Esophagus squamous epithelium (tissue), 5 donors: ENCODE data around the gene ADSS2. TPM values are rescaled to one million over a fixed set of nuclear protein-coding genes. Genes with fewer than 3 reads are reported as not detected.

Experiments used
- DNase-seq: peaks from one replicate; lab custom pipeline; 2025; lab: John Stamatoyannopoulos, UW
- H3K27ac ChIP-seq, 4 donors: fragments of 200-600 bp; sonication (generic); one replicate each; pipeline ENCODE4 v1.5.1; 2016 to 2019; ENCODE audit warnings: mild to moderate bottlenecking in 1 of 4
- H3K27me3 ChIP-seq, 4 donors: fragments of 200-600 bp; sonication (generic); 1 replicate in 3 of 4; 2 replicates in 1 of 4; pipeline versions ENCODE4 v1.5.1 to v1.6.0; 2017 to 2021; ENCODE audit warnings: antibody characterized with exemption in 1 of 4
- H3K36me3 ChIP-seq, 3 donors: fragments of 200-600 bp; sonication (generic); one replicate each; pipeline ENCODE4 v1.5.1; 2016 to 2019
- H3K4me1 ChIP-seq, 3 donors: fragments of 200-600 bp; sonication (generic); one replicate each; pipeline ENCODE4 v1.5.1; 2017 to 2019
- H3K4me3 ChIP-seq, 4 donors: fragments of 200-600 bp; sonication (generic); 1 replicate in 3 of 4; 2 replicates in 1 of 4; pipeline ENCODE4 v1.5.1; 2016 to 2019; ENCODE audit warnings: mild to moderate bottlenecking in 2 of 4, moderate library complexity in 1 of 4
- H3K9me3 ChIP-seq, 3 donors: fragments of 200-600 bp; sonication (generic); one replicate each; pipeline ENCODE4 v1.5.1; 2016 to 2019
- CTCF ChIP-seq, 6 experiments: fragments of 450-650 bp in 4 of 6; fragments of 200-600 bp in 2 of 6; sonication (generic) in 2 of 6; IDR thresholded peaks; one replicate each; pipeline ENCODE4 v1.5.1; 2016 to 2019; ENCODE audit warnings: antibody characterized with exemption in 6 of 6, mild to moderate bottlenecking in 4 of 6, moderate library complexity in 4 of 6
- POLR2A ChIP-seq, 4 donors: fragments of 450-650 bp; IDR thresholded peaks; one replicate each; pipeline ENCODE4 v1.6.1; 2017; ENCODE audit warnings: antibody characterized with exemption in 4 of 4, mild to moderate bottlenecking in 4 of 4, moderate library complexity in 3 of 4
- WGBS, 2 donors: methylation state at CpG; one replicate each; pipeline ENCODE4 v1.1.5; 2018; 5-methylcytosine and 5-hydroxymethylcytosine counted together
- intact Hi-C: fragments of 100-400 bp; cut with DNase I; formaldehyde crosslinking; loops from one replicate; pipeline ENCODE4 v1.15.0; 2022
- total RNA-seq, 4 donors: library from RNA; depleted of rRNA; stranded (reverse); fragments of >200 nt; gene quantifications; one replicate each; pipeline ENCODE4 v1.1.0, GENCODE V29; 2016
- donor health status: DM: yes; HTN: yes; CAD: no.

Gene ADSS2
- total RNA-seq, 4 donors from 2014 or later = 22.1 to 59.5 (median 35.4) TPM

GRCh38 chr1:244449936-244450508 is 1.7 kb downstream of the ADSS2 start:
- Histone ChIP-seq H3K27me3 (no peaks in the 10 kb centered on the region), H3K4me1 (peaks cover 23 to 77% (median 28%) of the 10 kb centered on the region in 3 donors), H3K27ac (peak overlapping the region; percentile 89 to 97 (median 94)), H3K4me3 (peak overlapping the region; percentile 51 to 98 (median 82)), H3K36me3 (no peaks in the 10 kb centered on the region), H3K9me3 (no peaks in the 10 kb centered on the region)
- no peak for DNase-seq
- 47 to 77% methylated on average over 8 of the region's 8 CpGs for whole genome bisulfite sequencing, 2 donors
- TF ChIP-seq POLR2A (IDR thresholded peaks at IDR 0.05) (no peak), CTCF (IDR thresholded peaks at IDR 0.05) (no peak)
- intact Hi-C loops = loop anchor here (10.0 kb wide), 1 partner anchor 145 kb away; no protein-coding TSS in a partner anchor

- Histone ChIP-seq H3K27ac (peak overlapping the region in 2 of 4 donors; percentile 13 to 97), H3K4me3 (no peak overlapping the region), H3K27me3 (no peaks in the 10 kb centered on the region), H3K4me1 (peaks cover 27 to 69% (median 32%) of the 10 kb centered on the region in 3 donors), H3K36me3 (no peaks in the 10 kb centered on the region), H3K9me3 (no peaks in the 10 kb centered on the region)
- 70 to 75% methylated on average over 5 of the region's 5 CpGs for WGBS, 2 donors
- intact Hi-C loops = no loop called here
- TF ChIP-seq POLR2A (IDR thresholded peaks at IDR 0.05) (no peak), CTCF (IDR thresholded peaks at IDR 0.05) (no peak)
- no peak for DNase-seq
Measured at GRCh38 chr1:244448279-244449036, 3.3 kb downstream of the ADSS2 start.

- no peaks in the 10 kb centered on the region for H3K36me3 ChIP-seq
- H3K4me3 ChIP-seq = no peak overlapping the region
- no peaks in the 10 kb centered on the region for H3K9me3 ChIP-seq
- WGBS, 2 donors = 89 to 90% methylated on average over 2 of the region's 2 CpGs
- intact Hi-C loops = no loop called here
- H3K27ac ChIP-seq = peak overlapping the region in 1 of 4 donors; percentile 21
- DNase-seq = no peak
- no peaks in the 10 kb centered on the region for H3K27me3 ChIP-seq
- peaks cover 27 to 68% (median 31%) of the 10 kb centered on the region in 3 donors for H3K4me1 ChIP-seq
- TF ChIP-seq CTCF (IDR thresholded peaks at IDR 0.05) = no peak
- no peak for TF ChIP-seq POLR2A (IDR thresholded peaks at IDR 0.05)
Measured at GRCh38 chr1:244447552-244447951, 4.2 kb downstream of the ADSS2 start.

- no peak overlapping the region for H3K4me3 ChIP-seq
- no peaks in the 10 kb centered on the region for H3K36me3 ChIP-seq
- intact Hi-C loops = no loop called here
- TF ChIP-seq CTCF (IDR thresholded peaks at IDR 0.05) (no peak), POLR2A (IDR thresholded peaks at IDR 0.05) (no peak)
- H3K27ac ChIP-seq = peak overlapping the region in 2 of 4 donors; percentile 16 to 21
- H3K9me3 ChIP-seq = no peaks in the 10 kb centered on the region
- DNase-seq = no peak
- H3K4me1 ChIP-seq = peaks cover 23 to 69% (median 29%) of the 10 kb centered on the region in 3 donors
- WGBS, 2 donors = 75 to 80% methylated on average over 1 of the region's 1 CpG
- H3K27me3 ChIP-seq = no peaks in the 10 kb centered on the region
Measured at GRCh38 chr1:244447024-244447423, 4.7 kb downstream of the ADSS2 start.
